Activated CD4-positive, alpha-beta T cell treated with anti-CD3 and anti-CD28 coated beads for 36 hours (primary cell): ENCODE data around the gene SLC31A1. TPM values are rescaled to one million over a fixed set of nuclear protein-coding genes. Genes with fewer than 3 reads are reported as not detected.
"Not testable (repeated sequence)": the region's sequence is repeated elsewhere in the genome, so short reads cannot be mapped to it uniquely, and the experiment has no call there.

ENCODE experiments used
- ATAC-seq: fragments of 200-7000 bp; cut with Tn5 transposase; one replicate; pipeline ENCODE4 v1.10.0; 2021; ENCODE audit warnings: mild to moderate bottlenecking, moderate library complexity
- CTCF ChIA-PET: fragments of 350-600 bp; sonication (Branson Sonifier 250); formaldehyde crosslinking; loops from one replicate; lab custom pipeline; 2021; ENCODE audit warnings: antibody characterized with exemption; lab: Charles Lee
- POLR2A ChIA-PET: fragments of 350-600 bp; sonication (Branson Sonifier 250); formaldehyde crosslinking; loops from one replicate; lab custom pipeline; 2021; ENCODE audit warnings: antibody characterized with exemption, inconsistent platforms; lab: Charles Lee
- DNase-seq: peaks from one replicate; pipeline ENCODE4 v3.0.0-alpha.2; 2020
- H3K27ac Mint-ChIP-seq: one replicate; pipeline ENCODE4 v1.8.0; 2021; ENCODE audit warnings: mixed read lengths
- H3K27me3 Mint-ChIP-seq: one replicate; pipeline ENCODE4 v1.8.0; 2021; ENCODE audit warnings: mixed read lengths
- H3K36me3 Mint-ChIP-seq: one replicate; pipeline ENCODE4 v1.8.0; 2021; ENCODE audit warnings: low read depth, mixed read lengths
- H3K4me1 Mint-ChIP-seq: one replicate; pipeline ENCODE4 v1.8.0; 2021; ENCODE audit warnings: mixed read lengths
- H3K4me3 Mint-ChIP-seq: one replicate; pipeline ENCODE4 v1.8.0; 2021; ENCODE audit warnings: mild to moderate bottlenecking, moderate library complexity, mixed read lengths
- H3K9me3 Mint-ChIP-seq: one replicate; pipeline ENCODE4 v1.8.0; 2021; ENCODE audit warnings: low read depth, mixed read lengths
- intact Hi-C, 2 experiments: fragments of 100-400 bp; cut with DNase I in 1 of 2; cut with micrococcal nuclease in 1 of 2; formaldehyde crosslinking; loops; one replicate each; pipeline versions ENCODE4 v1.14.2 to v1.15.1; 2022 to 2024; cut with DNase I, micrococcal nuclease
- total RNA-seq, 2 experiments: library from RNA; stranded (reverse); gene quantifications; one replicate each; pipeline ENCODE4 v1.2.3, GENCODE V29; 2021

SLC31A1 gene
- total RNA-seq, 2 experiments from 2014 or later: 14.8 to 18.2 TPM

GRCh38 chr9:113221800-113222481 lies 597 bp downstream of the SLC31A1 start:
- ChIA-PET CTCF (interaction anchor here (0.6 to 4.8 kb wide), 11 partner anchors 8 to 334 kb away, joined by 3 to 43 read pairs (median 4); partner anchors contain the start of genes ALAD, CDC26, PRPF4 and SLC31A2), POLR2A (interaction anchor here (0.9 to 1.9 kb wide), 4 partner anchors 47 to 189 kb away, joined by 3 to 9 read pairs (median 4); partner anchors contain the start of genes C9orf43, POLE3 and SLC31A2)
- intact Hi-C loops: loop anchor here (1.0 to 10.0 kb wide), 16 partner anchors 53 to 1591 kb away; partner anchors contain the start of genes ALAD (in 2 of the 2), C9orf43 (in 2 of the 2), CDC26 (in 2 of the 2) and POLE3 (in 2 of the 2)
- Mint-ChIP-seq H3K9me3 (no peaks in the 10 kb centered on the region), H3K27ac (peak overlapping the region; percentile 93), H3K36me3 (peaks cover 7% of the 10 kb centered on the region), H3K4me3 (peak overlapping the region; percentile 89), H3K27me3 (no peaks in the 10 kb centered on the region), H3K4me1 (peaks cover 42% of the 10 kb centered on the region)
- no peak for ATAC-seq
- peak; percentile 12 for DNase-seq

GRCh38 chr9:113222482-113222841 lies 1.1 kb downstream of the SLC31A1 start:
- Mint-ChIP-seq H3K9me3 (no peaks in the 10 kb centered on the region), H3K4me1 (peaks cover 42% of the 10 kb centered on the region), H3K36me3 (peaks cover 4% of the 10 kb centered on the region), H3K4me3 (peak overlapping the region; percentile 89), H3K27me3 (no peaks in the 10 kb centered on the region), H3K27ac (peak overlapping the region; percentile 93)
- ChIA-PET POLR2A (interaction anchor here (1.0 kb wide), 1 partner anchor 188 kb away, joined by 4 read pairs; the partner anchor contains the start of genes C9orf43 and POLE3), CTCF (interaction anchor here (0.6 to 4.8 kb wide), 7 partner anchors 9 to 333 kb away, joined by 3 to 43 read pairs (median 3); partner anchors contain the start of genes ALAD, CDC26 and PRPF4)
- ATAC-seq (no peak), DNase-seq (no peak)
- intact Hi-C loops: loop anchor here (5.0 to 10.0 kb wide), 4 partner anchors 295 to 1325 kb away; partner anchors contain the start of genes SUSD1 (in 1 of the 2) and UGCG (in 1 of the 2)

- ChIA-PET CTCF (interaction anchor here (0.8 kb wide), 1 partner anchor 50 kb away, joined by 3 read pairs; no protein-coding TSS in a partner anchor), POLR2A (no interaction called here)
- intact Hi-C loops: loop anchor here (5.0 to 10.0 kb wide), 4 partner anchors 293 to 1327 kb away; partner anchors contain the start of genes SUSD1 (in 1 of the 2) and UGCG (in 1 of the 2)
- Mint-ChIP-seq H3K27ac (no peak overlapping the region), H3K4me3 (no peak overlapping the region), H3K4me1 (peaks cover 39% of the 10 kb centered on the region), H3K27me3 (no peaks in the 10 kb centered on the region), H3K36me3 (peaks cover 4% of the 10 kb centered on the region), H3K9me3 (no peaks in the 10 kb centered on the region)
- no peak for DNase-seq
- ATAC-seq: no peak
Observed at GRCh38 chr9:113223963-113224362, 2.6 kb downstream of the SLC31A1 start.

GRCh38 chr9:113227436-113227835 lies 6.1 kb downstream of the SLC31A1 start:
- H3K27ac Mint-ChIP-seq: no peak overlapping the region
- CTCF ChIA-PET: interaction anchor here (0.6 to 0.9 kb wide), 3 partner anchors 24 to 116 kb away, joined by 3 read pairs; no protein-coding TSS in a partner anchor
- no peaks in the 10 kb centered on the region for H3K9me3 Mint-ChIP-seq
- intact Hi-C loops: loop anchor here in 1 of 2 experiments (10.0 kb wide), 1 partner anchor 1053 kb away; the partner anchor contains the start of gene SUSD1
- ATAC-seq (no peak), DNase-seq (no peak)
- POLR2A ChIA-PET: no interaction called here
- H3K4me3 Mint-ChIP-seq: no peak overlapping the region
- peaks cover 27% of the 10 kb centered on the region for H3K4me1 Mint-ChIP-seq
- peaks cover 4% of the 10 kb centered on the region for H3K36me3 Mint-ChIP-seq
- H3K27me3 Mint-ChIP-seq: no peaks in the 10 kb centered on the region

- H3K4me3 Mint-ChIP-seq: no peak overlapping the region
- H3K9me3 Mint-ChIP-seq: no peaks in the 10 kb centered on the region
- no peak for ATAC-seq
- DNase-seq: no peak
- ChIA-PET CTCF (interaction anchor here (0.6 to 1.4 kb wide), 5 partner anchors 8 to 117 kb away, joined by 3 to 4 read pairs (median 3); no protein-coding TSS in a partner anchor), POLR2A (no interaction called here)
- H3K36me3 Mint-ChIP-seq: peaks cover 4% of the 10 kb centered on the region
- no peaks in the 10 kb centered on the region for H3K27me3 Mint-ChIP-seq
- H3K27ac Mint-ChIP-seq: no peak overlapping the region
- H3K4me1 Mint-ChIP-seq: peaks cover 26% of the 10 kb centered on the region
- intact Hi-C loops: loop anchor here in 1 of 2 experiments (10.0 kb wide), 1 partner anchor 1053 kb away; the partner anchor contains the start of gene SUSD1
Observed at GRCh38 chr9:113228130-113228665, 6.9 kb downstream of the SLC31A1 start.

- peaks cover 1% of the 10 kb centered on the region for H3K36me3 Mint-ChIP-seq
- POLR2A ChIA-PET: no interaction called here
- CTCF ChIA-PET: interaction anchor here (1.2 to 1.3 kb wide), 2 partner anchors 9 to 43 kb away, joined by 3 to 4 read pairs; partner anchors contain the start of genes CDC26 and PRPF4
Observed at GRCh38 chr9:113231701-113232100, 10.4 kb downstream of the SLC31A1 start.

GRCh38 chr9:113235701-113236255 lies 14.4 kb downstream of the SLC31A1 start:
- H3K36me3 Mint-ChIP-seq, CTCF ChIA-PET, H3K9me3 Mint-ChIP-seq, ATAC-seq, H3K4me3 Mint-ChIP-seq, intact Hi-C loops, H3K27ac Mint-ChIP-seq, POLR2A ChIA-PET, H3K27me3 Mint-ChIP-seq, DNase-seq: not testable (repeated sequence)
- peaks cover 21% of the 10 kb centered on the region for H3K4me1 Mint-ChIP-seq

More at GRCh38 chr9:113231701-113232100, 10.4 kb downstream of the SLC31A1 start:
- ATAC-seq: no peak
- intact Hi-C loops: no loop called here
- Mint-ChIP-seq H3K27me3 (no peaks in the 10 kb centered on the region), H3K4me3 (no peak overlapping the region), H3K4me1 (peaks cover 31% of the 10 kb centered on the region), H3K9me3 (no peaks in the 10 kb centered on the region), H3K27ac (no peak overlapping the region)
- DNase-seq: no peak

GRCh38 chr9:113237026-113237425 lies 15.7 kb downstream of the SLC31A1 start:
- POLR2A ChIA-PET: no interaction called here
- H3K9me3 Mint-ChIP-seq: no peaks in the 10 kb centered on the region
- CTCF ChIA-PET: interaction anchor here (0.7 to 1.1 kb wide), 3 partner anchors 15 to 103 kb away, joined by 3 to 4 read pairs (median 3); partner anchors contain the start of gene WDR31
- intact Hi-C loops: no loop called here
- H3K27ac Mint-ChIP-seq: no peak overlapping the region
- DNase-seq (no peak), ATAC-seq (no peak)
- no peak overlapping the region for H3K4me3 Mint-ChIP-seq
- H3K36me3 Mint-ChIP-seq: no peaks in the 10 kb centered on the region
- peaks cover 21% of the 10 kb centered on the region for H3K4me1 Mint-ChIP-seq
- no peaks in the 10 kb centered on the region for H3K27me3 Mint-ChIP-seq

GRCh38 chr9:113238202-113238858 lies 17.0 kb downstream of the SLC31A1 start:
- intact Hi-C loops: no loop called here
- Mint-ChIP-seq H3K4me3 (no peak overlapping the region), H3K36me3 (no peaks in the 10 kb centered on the region), H3K4me1 (peaks cover 9% of the 10 kb centered on the region), H3K27me3 (no peaks in the 10 kb centered on the region), H3K9me3 (no peaks in the 10 kb centered on the region), H3K27ac (no peak overlapping the region)
- ChIA-PET CTCF (interaction anchor here (0.8 kb wide), 1 partner anchor 403 kb away, joined by 4 read pairs; no protein-coding TSS in a partner anchor), POLR2A (interaction anchor here (0.6 kb wide), 1 partner anchor 356 kb away, joined by 3 read pairs; no protein-coding TSS in a partner anchor)
- no peak for DNase-seq
- ATAC-seq: no peak

GRCh38 chr9:113238859-113239232 lies 17.5 kb downstream of the SLC31A1 start:
- POLR2A ChIA-PET: interaction anchor here (0.6 kb wide), 1 partner anchor 355 kb away, joined by 3 read pairs; no protein-coding TSS in a partner anchor
- CTCF ChIA-PET: interaction anchor here (0.8 to 1.3 kb wide), 3 partner anchors 15 to 402 kb away, joined by 3 to 4 read pairs (median 3); no protein-coding TSS in a partner anchor

More at GRCh38 chr9:113238859-113239232, 17.5 kb downstream of the SLC31A1 start:
- H3K4me3 Mint-ChIP-seq: no peak overlapping the region
- no peaks in the 10 kb centered on the region for H3K36me3 Mint-ChIP-seq
- H3K9me3 Mint-ChIP-seq: no peaks in the 10 kb centered on the region
- no peak for ATAC-seq
- no peak for DNase-seq
- intact Hi-C loops: no loop called here
- no peak overlapping the region for H3K27ac Mint-ChIP-seq
- H3K27me3 Mint-ChIP-seq: no peaks in the 10 kb centered on the region
- H3K4me1 Mint-ChIP-seq: peaks cover 4% of the 10 kb centered on the region
